ENCODE measurements around the gene C12orf57.

DNA sequence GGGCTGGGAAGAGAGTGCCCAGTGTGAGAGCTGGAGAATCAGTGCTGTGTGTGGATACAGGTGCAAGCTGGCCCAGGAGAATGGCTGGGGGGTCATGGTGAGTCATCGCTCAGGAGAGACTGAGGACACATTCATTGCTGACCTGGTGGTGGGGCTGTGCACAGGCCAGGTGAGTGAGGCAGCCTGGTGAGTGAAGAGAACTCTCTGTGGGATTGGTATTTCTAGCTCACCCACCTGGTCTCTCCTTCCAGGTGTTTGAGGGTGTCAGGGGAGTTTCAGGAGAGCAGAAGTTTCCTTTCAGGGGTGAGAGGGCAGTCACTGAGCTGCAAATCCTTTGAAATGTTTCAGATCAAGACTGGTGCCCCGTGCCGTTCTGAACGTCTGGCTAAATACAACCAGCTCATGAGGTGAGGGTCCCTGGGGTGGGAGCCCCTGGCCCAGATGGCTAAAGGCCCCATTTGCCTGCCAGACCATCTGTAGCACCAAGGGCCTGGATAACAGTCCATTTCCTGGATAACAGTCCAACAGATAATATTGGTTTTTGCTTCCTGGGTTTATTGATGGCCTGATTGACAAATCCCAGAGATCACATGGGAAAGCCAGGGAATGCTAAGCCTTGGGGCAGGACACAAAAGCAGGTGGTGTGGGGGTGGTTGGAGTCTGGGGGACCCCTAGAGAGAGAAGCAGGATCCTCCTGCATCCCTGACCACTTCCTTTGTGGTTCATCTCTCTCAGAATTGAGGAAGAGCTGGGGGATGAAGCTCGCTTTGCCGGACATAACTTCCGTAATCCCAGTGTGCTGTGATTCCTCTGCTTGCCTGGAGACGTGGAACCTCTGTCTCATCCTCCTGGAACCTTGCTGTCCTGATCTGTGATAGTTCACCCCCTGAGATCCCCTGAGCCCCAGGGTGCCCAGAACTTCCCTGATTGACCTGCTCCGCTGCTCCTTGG lies 21.6 kb upstream of the C12orf57 start:
- TF ChIP-seq, protein P1, sequence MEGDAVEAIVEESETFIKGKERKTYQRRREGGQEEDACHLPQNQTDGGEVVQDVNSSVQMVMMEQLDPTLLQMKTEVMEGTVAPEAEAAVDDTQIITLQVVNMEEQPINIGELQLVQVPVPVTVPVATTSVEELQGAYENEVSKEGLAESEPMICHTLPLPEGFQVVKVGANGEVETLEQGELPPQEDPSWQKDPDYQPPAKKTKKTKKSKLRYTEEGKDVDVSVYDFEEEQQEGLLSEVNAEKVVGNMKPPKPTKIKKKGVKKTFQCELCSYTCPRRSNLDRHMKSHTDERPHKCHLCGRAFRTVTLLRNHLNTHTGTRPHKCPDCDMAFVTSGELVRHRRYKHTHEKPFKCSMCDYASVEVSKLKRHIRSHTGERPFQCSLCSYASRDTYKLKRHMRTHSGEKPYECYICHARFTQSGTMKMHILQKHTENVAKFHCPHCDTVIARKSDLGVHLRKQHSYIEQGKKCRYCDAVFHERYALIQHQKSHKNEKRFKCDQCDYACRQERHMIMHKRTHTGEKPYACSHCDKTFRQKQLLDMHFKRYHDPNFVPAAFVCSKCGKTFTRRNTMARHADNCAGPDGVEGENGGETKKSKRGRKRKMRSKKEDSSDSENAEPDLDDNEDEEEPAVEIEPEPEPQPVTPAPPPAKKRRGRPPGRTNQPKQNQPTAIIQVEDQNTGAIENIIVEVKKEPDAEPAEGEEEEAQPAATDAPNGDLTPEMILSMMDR (IDR thresholded peaks at IDR 0.05; ENCODE audit: low read length): no peak; the same call in 1 of the 2 replicates
- no peak for TF ChIP-seq EZH2 (IDR thresholded peaks at IDR 0.05; ENCODE audit: borderline replicate concordance, low read length)
